Ascending aorta (tissue), 2 donors: ENCODE results near the gene SRSF4. TPM values are rescaled to one million over a fixed set of nuclear protein-coding genes. Genes with fewer than 3 reads are reported as not detected.
"Not testable (repeated sequence)": the region's sequence is repeated elsewhere in the genome, so short reads cannot be mapped to it uniquely, and the experiment has no call there.

Source experiments
- DNase-seq, 2 donors: peaks; one replicate each; pipeline ENCODE4 v3.0.0-alpha.2; 2019; ENCODE audit warnings: low spot score in 2 of 2
- H3K27ac ChIP-seq, 2 donors: fragments of 200-600 bp; sonication (generic); one replicate each; pipeline ENCODE4 v1.5.1; 2016 to 2017; ENCODE audit warnings: mild to moderate bottlenecking in 1 of 2
- H3K27me3 ChIP-seq: fragments of 200-600 bp; sonication (generic); one replicate; pipeline ENCODE4 v1.5.1; 2017
- H3K36me3 ChIP-seq, 2 donors: fragments of 200-600 bp; sonication (generic); one replicate each; pipeline ENCODE4 v1.5.1; 2016
- H3K4me1 ChIP-seq, 2 donors: fragments of 200-600 bp; sonication (generic); one replicate each; pipeline ENCODE4 v1.5.1; 2016 to 2017; ENCODE audit warnings: mild to moderate bottlenecking in 1 of 2
- H3K4me3 ChIP-seq, 2 donors: fragments of 200-600 bp; sonication (generic); one replicate each; pipeline ENCODE4 v1.5.1; 2016 to 2017; ENCODE audit warnings: mild to moderate bottlenecking in 1 of 2
- H3K9me3 ChIP-seq, 2 donors: fragments of 200-600 bp; sonication (generic); one replicate each; pipeline ENCODE4 v1.5.1; 2016
- intact Hi-C: fragments of 100-400 bp; cut with DNase I; formaldehyde crosslinking; loops from one replicate; pipeline ENCODE4 v1.15.1; 2023
- total RNA-seq: library from RNA; depleted of rRNA; stranded (reverse); fragments of >200 nt; gene quantifications from one replicate; pipeline ENCODE4 v1.1.0, GENCODE V29; 2016
- TF ChIP-seq, protein P1 (sequence below), 3 experiments: fragments of 200-600 bp in 2 of 3; fragments of 450-650 bp in 1 of 3; sonication (generic) in 2 of 3; IDR thresholded peaks; one replicate each; pipeline ENCODE4 v1.5.1; 2016 to 2019; ENCODE audit warnings: antibody characterized with exemption in 3 of 3, mild to moderate bottlenecking in 1 of 3, moderate library complexity in 1 of 3

Gene SRSF4
- total RNA-seq, 1 donor from 2014 or later = 49.1 TPM

DNA sequence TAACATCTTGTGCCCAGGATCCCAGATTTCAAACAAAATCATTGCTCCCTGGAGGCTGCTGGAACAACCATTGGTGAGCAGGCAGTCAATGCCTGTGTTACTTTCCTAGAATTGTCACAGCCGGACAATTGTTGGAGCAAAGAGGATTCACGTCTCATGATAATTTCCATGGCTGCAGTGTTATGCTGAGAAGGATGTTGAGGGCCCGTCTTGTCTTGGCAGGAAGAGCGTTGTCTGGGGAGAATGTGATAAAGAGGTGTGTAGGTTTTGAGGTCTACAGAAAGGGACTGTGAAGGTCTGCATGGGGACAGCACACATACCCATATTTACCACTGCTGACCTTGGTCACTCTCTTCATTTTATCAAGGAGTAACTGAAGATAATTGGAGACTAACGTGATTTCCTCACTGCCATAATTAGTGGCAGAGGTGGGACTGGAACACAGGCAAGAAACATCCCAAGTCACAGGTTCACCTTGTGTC lies 42.7 kb upstream of the SRSF4 start:
- no peaks in the 10 kb centered on the region for H3K4me1 ChIP-seq
- H3K9me3 ChIP-seq = no peaks in the 10 kb centered on the region
- H3K27ac ChIP-seq = no peak overlapping the region
- TF ChIP-seq, protein P1, sequence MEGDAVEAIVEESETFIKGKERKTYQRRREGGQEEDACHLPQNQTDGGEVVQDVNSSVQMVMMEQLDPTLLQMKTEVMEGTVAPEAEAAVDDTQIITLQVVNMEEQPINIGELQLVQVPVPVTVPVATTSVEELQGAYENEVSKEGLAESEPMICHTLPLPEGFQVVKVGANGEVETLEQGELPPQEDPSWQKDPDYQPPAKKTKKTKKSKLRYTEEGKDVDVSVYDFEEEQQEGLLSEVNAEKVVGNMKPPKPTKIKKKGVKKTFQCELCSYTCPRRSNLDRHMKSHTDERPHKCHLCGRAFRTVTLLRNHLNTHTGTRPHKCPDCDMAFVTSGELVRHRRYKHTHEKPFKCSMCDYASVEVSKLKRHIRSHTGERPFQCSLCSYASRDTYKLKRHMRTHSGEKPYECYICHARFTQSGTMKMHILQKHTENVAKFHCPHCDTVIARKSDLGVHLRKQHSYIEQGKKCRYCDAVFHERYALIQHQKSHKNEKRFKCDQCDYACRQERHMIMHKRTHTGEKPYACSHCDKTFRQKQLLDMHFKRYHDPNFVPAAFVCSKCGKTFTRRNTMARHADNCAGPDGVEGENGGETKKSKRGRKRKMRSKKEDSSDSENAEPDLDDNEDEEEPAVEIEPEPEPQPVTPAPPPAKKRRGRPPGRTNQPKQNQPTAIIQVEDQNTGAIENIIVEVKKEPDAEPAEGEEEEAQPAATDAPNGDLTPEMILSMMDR (IDR thresholded peaks at IDR 0.05) = no peak
- H3K27me3 ChIP-seq = no peaks in the 10 kb centered on the region
- H3K4me3 ChIP-seq = no peak overlapping the region
- H3K36me3 ChIP-seq = peaks cover 0 to 13% of the 10 kb centered on the region in 2 donors
- intact Hi-C loops = no loop called here
- no peak for DNase-seq

DNA sequence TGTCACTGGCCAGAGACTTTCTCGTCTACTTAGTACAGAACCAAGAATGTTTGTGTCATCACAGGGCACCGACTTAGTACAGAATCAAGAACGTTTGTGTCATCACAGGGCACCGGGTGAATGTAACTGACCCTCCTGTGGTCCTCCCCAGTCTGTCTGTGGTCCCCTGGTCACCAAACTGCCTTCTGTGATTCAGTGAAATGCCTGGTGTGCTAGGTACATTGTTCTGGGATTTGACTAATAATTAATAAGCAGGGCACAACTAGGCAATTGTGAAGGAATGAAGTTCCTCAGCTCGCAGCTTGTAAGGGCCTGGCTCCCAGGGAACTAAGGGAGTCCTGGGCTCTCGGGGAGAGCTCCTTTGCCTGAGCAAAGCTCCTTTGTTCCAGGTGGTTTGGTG lies 41.8 kb upstream of the SRSF4 start:
- Histone ChIP-seq H3K9me3 (no peaks in the 10 kb centered on the region), H3K27me3 (no peaks in the 10 kb centered on the region), H3K4me1 (no peaks in the 10 kb centered on the region), H3K27ac (no peak overlapping the region), H3K36me3 (peaks cover 0 to 13% of the 10 kb centered on the region in 2 donors), H3K4me3 (no peak overlapping the region)
- no peak for DNase-seq
- intact Hi-C loops = no loop called here
- TF ChIP-seq, protein P1 (IDR thresholded peaks at IDR 0.05) = no peak

DNA sequence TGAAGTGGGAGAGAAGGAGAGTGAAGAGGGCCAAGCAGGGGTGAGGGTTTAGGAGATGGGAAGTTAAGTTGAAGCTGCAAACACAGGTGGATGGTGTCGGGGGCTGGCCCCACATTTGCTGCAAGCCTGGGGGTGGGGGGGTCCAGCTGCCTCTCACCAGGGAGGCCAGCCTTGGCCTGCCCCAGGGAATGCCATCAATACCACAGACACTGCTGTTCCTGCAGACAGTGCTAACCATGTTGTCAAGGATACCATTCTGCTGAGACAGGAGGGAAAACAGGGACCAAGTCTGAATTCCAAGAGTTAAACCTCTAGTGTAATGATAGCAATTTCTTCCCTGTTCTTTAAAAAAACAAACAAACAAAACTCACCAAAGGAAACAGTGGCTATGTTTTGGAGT lies 41.0 kb upstream of the SRSF4 start:
- Histone ChIP-seq H3K4me3 (no peak overlapping the region), H3K27ac (no peak overlapping the region), H3K4me1 (no peaks in the 10 kb centered on the region), H3K9me3 (no peaks in the 10 kb centered on the region), H3K36me3 (peaks cover 0 to 13% of the 10 kb centered on the region in 2 donors), H3K27me3 (no peaks in the 10 kb centered on the region)
- intact Hi-C loops = no loop called here
- no peak for DNase-seq
- TF ChIP-seq, protein P1 (IDR thresholded peaks at IDR 0.05) = no peak

DNA sequence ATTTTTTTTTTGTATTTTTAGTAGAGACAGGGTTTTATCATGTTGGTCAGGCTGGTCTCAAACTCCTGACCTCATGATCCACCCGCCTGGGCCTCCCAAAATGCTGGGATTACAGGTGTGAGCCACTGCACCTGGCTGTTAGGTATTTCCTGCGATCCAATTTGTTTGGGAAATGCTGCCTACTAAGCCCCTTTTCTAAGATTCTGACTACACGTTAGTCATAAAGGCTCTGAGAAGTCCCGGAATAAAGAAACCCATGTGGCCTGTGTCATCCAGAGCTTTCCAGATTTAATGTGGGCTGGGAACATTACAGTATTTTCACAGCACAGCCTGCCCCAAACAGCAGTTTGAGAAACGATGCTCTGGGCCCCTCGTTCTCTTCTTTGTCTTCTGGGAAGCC lies 40.6 kb upstream of the SRSF4 start:
- H3K9me3 ChIP-seq, H3K4me1 ChIP-seq, H3K4me3 ChIP-seq, DNase-seq, H3K27me3 ChIP-seq, intact Hi-C loops, H3K27ac ChIP-seq: not testable (repeated sequence)
- H3K36me3 ChIP-seq = peaks cover 0 to 13% of the 10 kb centered on the region in 2 donors

DNA sequence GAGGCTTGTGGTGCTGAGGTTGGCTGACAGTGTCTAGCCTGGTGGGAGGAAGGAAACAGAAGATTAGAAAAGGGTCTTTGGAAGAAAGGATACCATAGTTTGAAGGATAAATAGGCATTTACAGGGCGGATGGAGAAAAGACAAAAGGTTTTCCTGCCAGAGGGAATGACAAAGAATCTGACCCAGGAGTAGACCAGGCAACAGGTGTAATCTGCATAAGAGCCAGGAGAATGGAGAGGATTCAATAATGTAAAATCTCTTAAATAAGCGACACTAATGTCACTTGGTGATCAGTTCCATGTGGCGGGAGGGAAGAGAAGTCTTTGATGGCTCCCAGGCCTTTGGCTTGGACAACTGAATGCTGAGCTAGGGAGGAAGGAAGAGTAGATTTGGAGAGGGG lies 39.6 kb upstream of the SRSF4 start:
- Histone ChIP-seq H3K4me3 (no peak overlapping the region), H3K9me3 (no peaks in the 10 kb centered on the region), H3K27ac (no peak overlapping the region), H3K36me3 (peaks cover 0 to 17% of the 10 kb centered on the region in 2 donors), H3K4me1 (no peaks in the 10 kb centered on the region), H3K27me3 (no peaks in the 10 kb centered on the region)
- TF ChIP-seq, protein P1 (IDR thresholded peaks at IDR 0.05) = no peak
- no peak for DNase-seq
- intact Hi-C loops = no loop called here

DNA sequence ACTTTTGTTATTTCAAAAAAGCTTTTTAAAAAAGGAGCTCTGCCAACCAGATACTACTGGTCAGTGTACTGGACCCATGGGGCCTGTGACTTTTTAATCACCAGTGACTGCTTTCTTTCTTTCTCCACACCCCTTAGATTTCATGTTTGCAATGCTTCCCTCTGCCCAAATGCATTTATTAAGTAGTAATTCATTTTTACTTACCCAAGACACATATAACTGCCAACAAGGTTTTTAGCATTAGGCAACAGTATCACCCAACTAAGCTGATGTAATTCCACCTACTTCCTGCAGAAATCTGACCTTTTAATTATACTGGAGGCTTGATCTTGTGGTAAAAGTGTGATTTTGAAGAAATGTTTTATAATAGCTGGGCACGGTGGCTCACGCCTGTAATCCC lies 36.5 kb upstream of the SRSF4 start:
- TF ChIP-seq, protein P1 (IDR thresholded peaks at IDR 0.05) = no peak

More for the DNA sequence above, 36.5 kb upstream of the SRSF4 start:
- Histone ChIP-seq H3K4me3 (no peak overlapping the region), H3K9me3 (no peaks in the 10 kb centered on the region), H3K4me1 (no peaks in the 10 kb centered on the region), H3K27ac (no peak overlapping the region), H3K27me3 (no peaks in the 10 kb centered on the region), H3K36me3 (peaks cover 16 to 30% of the 10 kb centered on the region in 2 donors)
- no peak for DNase-seq
- intact Hi-C loops = no loop called here
